GM21825 (cell line): ENCODE data around the gene GDF10.

Experiments
- ATAC-seq: cut with Tn5 transposase; IDR thresholded peaks from one replicate; pipeline ENCODE4 v1.9.1; 2021; ENCODE audit warnings: mild to moderate bottlenecking, moderate library complexity; ENCODE audit not compliant: unreplicated experiment

Gene GDF10

DNA sequence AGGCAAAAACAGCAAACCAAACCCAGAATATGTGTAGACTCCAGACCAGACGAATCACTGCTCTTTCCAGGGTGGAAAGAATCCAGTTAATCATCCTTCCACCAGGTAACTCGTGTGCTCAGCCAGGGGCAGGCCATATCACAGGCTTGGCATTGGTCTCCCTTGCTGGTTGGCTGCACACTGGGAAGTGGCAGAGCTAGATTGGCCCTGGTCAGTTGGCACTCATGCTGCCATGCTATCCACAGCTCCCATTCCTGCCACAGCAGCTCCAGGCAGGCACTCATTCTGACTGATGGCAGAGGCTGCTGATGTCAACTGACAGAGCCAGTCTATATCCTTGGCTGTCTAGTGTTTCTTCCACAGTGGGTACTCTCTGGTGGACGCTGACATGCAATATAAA lies 9.7 kb upstream of the GDF10 start:
- no peak for ATAC-seq

GRCh38 chr10:47291682-47292081 lies 8.3 kb upstream of the GDF10 start:
- no peak for ATAC-seq

GRCh38 chr10:47294057-47294456 lies 5.9 kb upstream of the GDF10 start:
- no peak for ATAC-seq

DNA sequence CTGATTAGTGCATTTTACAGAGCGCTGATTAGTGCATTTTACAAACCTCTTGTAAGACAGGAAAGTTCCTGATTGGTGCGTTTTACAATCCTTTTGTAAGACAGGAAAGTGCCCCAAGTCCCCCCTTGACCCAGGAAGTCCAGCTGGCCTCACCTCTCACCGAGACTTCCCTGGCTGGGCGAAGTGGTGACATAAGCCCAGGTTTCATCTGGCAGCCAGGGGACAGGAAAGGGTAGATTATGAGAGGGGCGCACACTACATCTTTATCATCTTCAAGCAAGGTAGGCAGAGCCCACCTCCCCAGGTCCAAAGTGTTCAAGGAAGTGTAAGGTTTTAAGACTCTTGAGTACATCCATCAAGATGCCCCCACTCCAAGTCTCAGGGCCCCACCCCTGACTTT lies 5.5 kb upstream of the GDF10 start:
- ATAC-seq = no peak

GRCh38 chr10:47295411-47295810 lies 4.6 kb upstream of the GDF10 start:
- ATAC-seq = no peak

DNA sequence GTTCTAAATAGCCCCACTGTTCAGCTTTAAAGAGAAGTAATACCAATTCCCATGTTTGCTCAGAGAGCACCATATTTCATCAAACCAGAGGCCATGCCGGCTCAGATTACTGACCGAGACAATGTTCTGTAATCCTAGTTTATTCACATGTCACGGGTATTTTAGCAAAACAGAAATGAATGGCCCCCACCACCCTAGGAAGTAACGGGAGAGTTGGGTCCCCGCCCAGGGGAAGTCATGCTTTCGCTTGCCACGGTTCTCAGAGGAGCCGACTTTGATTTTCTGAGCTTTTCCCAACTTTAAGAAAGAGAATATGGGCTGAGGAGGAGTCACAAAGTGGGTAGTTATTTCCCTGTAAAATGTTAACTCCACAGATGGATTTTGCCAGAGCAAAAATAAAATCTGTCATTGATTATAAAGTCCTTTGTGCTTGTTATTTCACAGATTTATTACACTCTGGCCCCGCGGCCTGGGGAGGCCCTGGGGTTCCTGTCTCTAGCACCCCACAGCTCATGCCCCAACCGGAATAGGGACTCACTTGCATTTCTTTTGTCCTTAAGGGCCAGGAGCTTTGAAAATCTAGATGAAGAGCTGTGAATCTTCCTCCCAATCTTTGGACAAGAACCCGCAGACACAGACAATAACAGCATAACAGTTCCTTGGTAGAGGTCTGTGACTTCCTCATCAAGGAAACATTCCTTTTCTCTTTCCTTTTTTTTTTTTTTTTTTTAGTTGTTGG lies 3.7 kb upstream of the GDF10 start:
- ATAC-seq = no peak

DNA sequence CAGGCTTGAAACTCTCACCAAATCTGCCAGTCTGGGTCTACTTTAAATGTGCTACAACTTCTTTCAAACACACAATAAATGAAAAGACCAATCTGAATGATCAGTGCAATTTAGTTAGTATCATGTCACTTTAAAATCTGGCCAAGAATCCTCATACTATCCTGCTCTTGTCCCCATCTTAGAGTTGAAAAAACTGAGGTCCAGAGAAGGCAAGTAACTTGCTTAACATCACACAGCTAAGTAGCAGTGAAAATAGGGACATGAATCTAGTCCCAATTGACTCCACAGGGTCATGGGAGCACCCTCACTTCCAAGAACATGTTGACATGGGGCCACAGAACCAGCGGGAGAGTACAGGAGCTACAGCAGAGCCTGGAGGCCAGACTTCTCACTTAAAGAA lies 3.1 kb upstream of the GDF10 start:
- ATAC-seq = no peak

DNA sequence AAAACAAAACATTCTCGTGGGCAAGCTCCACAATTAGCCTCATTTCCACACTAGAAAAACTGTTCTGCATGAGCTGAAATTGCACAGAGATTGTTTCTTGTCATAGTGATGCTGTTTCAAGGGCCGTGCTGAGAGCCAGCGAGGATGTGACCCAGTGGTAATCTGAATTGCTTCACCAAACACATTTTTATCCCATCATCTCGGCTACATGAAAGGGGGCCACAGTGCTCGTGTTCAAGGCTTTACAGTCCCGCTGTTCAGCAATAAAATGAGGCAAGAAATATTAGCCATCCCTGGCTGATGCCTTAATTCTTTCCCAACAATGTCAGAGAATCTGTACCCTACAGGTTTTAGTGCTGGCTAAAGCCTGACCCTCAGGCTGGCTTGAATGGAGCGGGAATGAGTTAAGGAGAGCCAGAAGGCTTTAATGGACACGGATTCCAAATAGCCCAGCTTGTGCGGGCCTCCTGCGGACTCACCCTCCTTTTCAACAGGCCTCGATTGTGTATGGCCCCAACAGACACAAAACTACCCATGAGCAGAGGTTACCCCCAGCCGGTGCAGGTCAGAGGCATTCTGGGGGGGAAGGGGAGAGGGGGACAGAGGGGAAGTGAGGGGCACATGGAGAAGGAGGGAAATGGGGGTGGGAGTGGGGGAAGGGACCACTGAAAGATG lies 2.0 kb upstream of the GDF10 start:
- no peak for ATAC-seq

- ATAC-seq = no peak
Observed at GRCh38 chr10:47298715-47299114, 1.3 kb upstream of the GDF10 start.

DNA sequence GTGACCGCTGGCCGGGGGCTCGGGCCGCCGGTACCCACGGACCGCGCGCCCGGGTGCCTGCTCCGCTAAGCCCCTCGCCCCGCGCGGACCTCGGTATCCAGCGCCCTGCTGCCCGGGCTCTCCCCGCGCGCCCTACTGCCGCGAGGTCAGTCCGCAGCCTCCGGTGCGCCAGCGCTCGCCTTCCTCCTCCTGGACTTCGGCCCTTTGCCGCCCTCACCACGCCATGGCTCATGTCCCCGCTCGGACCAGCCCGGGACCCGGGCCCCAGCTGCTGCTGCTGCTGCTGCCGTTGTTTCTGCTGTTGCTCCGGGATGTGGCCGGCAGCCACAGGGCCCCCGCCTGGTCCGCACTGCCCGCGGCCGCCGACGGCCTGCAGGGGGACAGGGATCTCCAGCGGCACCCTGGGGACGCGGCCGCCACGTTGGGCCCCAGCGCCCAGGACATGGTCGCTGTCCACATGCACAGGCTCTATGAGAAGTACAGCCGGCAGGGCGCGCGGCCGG lies 483 bp downstream of the GDF10 start:
- ATAC-seq = no peak

GRCh38 chr10:47301833-47302232 lies 1.8 kb downstream of the GDF10 start:
- ATAC-seq = no peak

DNA sequence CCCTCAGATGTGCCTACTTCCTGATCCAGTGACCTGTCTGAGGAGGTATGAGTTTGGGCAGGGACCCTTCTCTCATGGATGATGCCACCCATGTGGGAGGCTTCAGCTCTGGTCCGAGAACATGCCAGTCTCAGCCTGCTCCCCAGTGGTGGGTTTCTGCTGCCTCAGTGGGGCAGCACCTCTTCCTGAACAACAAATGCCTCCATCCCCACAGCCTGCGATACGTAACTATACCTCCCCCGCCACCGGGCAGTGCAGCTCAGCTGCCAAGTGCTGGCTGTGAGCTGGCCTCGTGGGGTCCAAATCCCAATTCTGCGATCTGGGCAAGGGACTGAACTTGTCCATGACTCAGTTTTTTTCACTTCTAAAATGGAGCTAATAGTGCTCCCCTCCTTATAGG lies 3.1 kb downstream of the GDF10 start:
- ATAC-seq = no peak

- ATAC-seq = no peak
Observed at GRCh38 chr10:47303866-47304265, 3.9 kb downstream of the GDF10 start.

- ATAC-seq = no peak
Observed at GRCh38 chr10:47305566-47305965, 5.6 kb downstream of the GDF10 start.

DNA sequence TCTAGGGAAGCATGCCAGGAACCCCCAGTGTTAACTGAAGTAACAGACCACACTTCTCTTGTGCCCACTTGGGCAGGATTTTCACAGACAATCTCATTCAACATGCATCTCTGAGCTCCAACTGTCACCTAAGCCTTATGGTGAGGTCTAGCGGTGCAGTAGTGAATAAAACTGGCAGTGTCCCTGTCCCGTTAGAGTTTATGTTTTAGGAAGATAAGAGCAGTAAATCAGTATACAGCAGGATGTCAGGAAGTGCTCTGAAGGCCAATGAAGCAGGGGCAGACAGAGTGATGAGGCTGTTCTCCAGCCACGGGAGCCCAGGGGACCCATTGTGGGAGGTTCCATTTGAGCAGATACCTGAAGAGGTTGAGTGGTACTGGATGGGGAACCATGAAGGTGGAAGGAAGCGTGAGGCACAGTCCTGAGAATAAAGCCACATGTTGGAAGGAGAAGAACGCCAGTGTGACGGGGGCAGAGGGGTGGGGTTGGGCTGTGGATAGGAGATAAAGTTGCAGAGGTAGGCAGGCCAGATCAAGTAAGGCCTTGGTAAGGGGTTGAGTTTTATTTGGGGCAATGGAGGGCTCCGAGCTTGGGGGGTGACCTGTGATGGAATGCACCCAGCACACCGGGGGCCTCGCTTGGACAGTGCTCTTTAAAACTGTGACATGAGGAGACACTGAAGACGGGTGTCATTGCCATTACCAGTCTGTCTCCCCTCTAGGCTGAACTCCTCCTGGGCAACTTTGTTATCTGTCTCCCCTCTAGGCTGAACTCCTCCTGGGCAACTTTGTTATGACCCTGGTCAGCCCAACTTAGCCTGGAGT lies 6.6 kb downstream of the GDF10 start:
- no peak for ATAC-seq

DNA sequence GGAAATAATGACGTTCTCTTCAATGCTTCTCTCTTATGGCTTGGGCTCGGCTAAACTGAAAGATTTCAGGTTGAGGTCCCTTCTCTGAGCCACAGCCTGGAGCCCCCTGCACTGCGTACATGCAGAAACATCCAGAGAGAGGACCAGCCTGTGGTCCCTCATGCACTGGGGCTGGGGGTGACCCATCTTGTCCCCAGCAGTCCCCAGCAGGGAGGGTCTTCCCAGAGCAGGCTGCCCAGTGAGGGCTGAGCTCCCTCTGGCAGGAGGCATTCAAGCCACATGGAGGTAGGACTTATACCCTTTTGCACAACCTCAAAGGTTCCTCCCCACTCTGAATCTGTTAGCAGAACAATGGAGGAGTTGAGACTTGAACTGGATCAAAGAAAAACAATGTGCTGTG lies 7.4 kb downstream of the GDF10 start:
- no peak for ATAC-seq

DNA sequence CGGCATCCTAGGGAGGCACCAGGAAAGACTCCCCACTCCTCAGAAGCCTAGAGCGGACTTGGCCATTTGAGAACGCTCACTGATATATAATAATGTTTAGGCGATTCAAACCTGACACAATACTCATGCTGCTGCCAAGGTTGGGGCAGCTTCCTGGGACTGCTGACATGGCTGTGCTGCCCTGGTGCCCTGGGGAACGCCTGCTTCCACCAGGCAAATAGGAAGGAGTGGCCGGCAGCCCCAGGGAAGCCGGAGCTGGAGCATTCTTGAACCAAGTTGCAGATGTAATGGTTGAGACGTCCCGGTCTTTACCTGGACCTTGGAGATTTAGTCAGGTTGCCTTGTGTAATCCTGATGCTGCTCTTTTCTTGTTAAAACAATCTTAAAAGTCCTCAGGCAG lies 8.8 kb downstream of the GDF10 start:
- no peak for ATAC-seq

DNA sequence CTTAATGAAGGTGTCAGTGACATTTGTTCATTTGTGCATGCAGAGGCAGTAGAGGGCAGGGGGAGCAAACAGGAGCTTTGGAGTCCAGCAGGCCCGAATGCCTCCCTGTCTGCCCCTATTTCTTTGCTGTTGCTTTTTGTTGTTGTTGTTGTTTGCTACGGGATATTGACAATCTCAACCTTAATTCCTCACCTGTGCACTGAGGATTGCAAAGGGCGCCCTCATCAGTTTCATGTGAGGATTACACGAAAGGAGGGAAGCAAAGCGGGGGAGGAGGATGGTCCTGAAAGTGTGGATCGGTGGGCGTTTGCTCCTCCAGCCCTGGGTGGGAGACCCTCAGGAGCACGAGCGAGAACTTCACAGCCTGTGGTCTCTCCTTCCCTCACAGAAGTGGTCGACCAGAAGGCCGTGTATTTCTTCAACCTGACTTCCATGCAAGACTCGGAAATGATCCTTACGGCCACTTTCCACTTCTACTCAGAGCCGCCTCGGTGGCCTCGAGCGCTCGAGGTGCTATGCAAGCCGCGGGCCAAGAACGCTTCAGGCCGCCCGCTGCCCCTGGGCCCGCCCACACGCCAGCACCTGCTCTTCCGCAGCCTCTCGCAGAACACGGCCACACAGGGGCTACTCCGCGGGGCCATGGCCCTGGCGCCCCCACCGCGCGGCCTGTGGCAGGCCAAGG lies 9.6 kb downstream of the GDF10 start:
- ATAC-seq = no peak

- no peak for ATAC-seq
Observed at GRCh38 chr10:47310090-47310505, 10.1 kb downstream of the GDF10 start.

- no peak for ATAC-seq
Observed at GRCh38 chr10:47311193-47311931, 11.4 kb downstream of the GDF10 start.
